T-helper 2 cell treated with Interferon-gamma antibody and Interleukin-4, amounts not matched to agents 5 μg/mL and 100 μg/mL, for 36 hours (primary cell): ENCODE results near the gene DDX24.
A peak's percentile ranks its signal among the peaks of the same experiment; 100 is the strongest.
"Not testable (repeated sequence)": the region's sequence is repeated elsewhere in the genome, so short reads cannot be mapped to it uniquely, and the experiment has no call there.

Experiments used
- DNase-seq: peaks from one replicate; pipeline ENCODE4 v3.0.0; 2021; ENCODE audit warnings: low spot score
- H3K27ac Mint-ChIP-seq: one replicate; pipeline ENCODE4 v1.8.0; 2021; ENCODE audit warnings: mild to moderate bottlenecking, mixed read lengths
- H3K27me3 Mint-ChIP-seq: one replicate; pipeline ENCODE4 v1.8.0; 2021; ENCODE audit warnings: low read depth, mixed read lengths
- H3K36me3 Mint-ChIP-seq: one replicate; pipeline ENCODE4 v1.8.0; 2021; ENCODE audit warnings: low read depth, mixed read lengths
- H3K4me1 Mint-ChIP-seq: one replicate; pipeline ENCODE4 v1.8.0; 2021; ENCODE audit warnings: low read depth, mixed read lengths
- H3K4me3 Mint-ChIP-seq: one replicate; pipeline ENCODE4 v1.8.0; 2022; ENCODE audit warnings: mild to moderate bottlenecking, moderate library complexity, mixed read lengths
- H3K9me3 Mint-ChIP-seq: one replicate; pipeline ENCODE4 v1.8.0; 2021; ENCODE audit warnings: mixed read lengths

DDX24 gene

DNA sequence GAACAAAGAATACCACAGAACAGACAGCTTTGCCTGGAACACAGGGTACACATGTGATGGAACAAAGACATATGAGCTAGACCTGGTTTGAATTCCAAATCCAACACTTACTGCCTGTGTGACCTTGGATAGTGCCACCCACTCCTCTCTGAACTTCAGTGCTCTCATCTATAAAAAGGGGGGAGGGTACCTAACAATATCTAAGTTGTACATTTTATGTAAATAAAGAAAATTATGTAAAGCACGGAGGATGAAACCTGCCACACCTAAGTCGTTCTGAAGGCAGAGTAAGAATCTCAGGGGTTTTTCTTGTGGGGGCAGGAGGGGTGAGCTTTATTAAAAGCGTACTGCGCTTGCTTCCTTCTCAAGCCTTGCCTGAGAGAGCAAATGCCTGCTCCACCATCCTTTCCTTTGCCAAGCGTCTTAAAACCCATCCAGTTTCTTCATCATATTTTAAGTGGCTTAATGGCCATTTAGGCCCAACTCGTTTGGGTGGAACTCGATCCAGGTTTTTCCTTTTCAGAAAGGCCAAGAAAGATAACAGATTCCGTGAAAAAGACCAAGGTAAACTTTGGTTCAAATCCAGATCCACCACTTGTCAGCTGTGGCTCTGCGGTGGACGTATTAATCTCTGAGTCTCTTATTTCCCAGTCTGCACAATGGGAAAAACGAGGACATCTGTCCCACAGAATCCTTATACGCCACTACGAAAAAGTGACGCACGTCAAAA, 946 bp downstream of the DDX24 start:
- DNase-seq = no peak
- peak overlapping the region; percentile 97 for H3K4me3 Mint-ChIP-seq
- H3K4me1 Mint-ChIP-seq = peaks cover 46% of the 10 kb centered on the region
- H3K36me3 Mint-ChIP-seq = peaks cover 52% of the 10 kb centered on the region
- peaks cover 7% of the 10 kb centered on the region for H3K9me3 Mint-ChIP-seq
- H3K27ac Mint-ChIP-seq = peak overlapping the region; percentile 99
- no peaks in the 10 kb centered on the region for H3K27me3 Mint-ChIP-seq

- Mint-ChIP-seq H3K9me3 (peaks cover 19% of the 10 kb centered on the region), H3K4me1 (peaks cover 42% of the 10 kb centered on the region), H3K4me3 (peak overlapping the region; percentile 97), H3K27me3 (no peaks in the 10 kb centered on the region), H3K36me3 (peaks cover 60% of the 10 kb centered on the region), H3K27ac (peak overlapping the region; percentile 5)
- no peak for DNase-seq
Observed at GRCh38 chr14:94077823-94078222, 3.2 kb downstream of the DDX24 start.

DNA sequence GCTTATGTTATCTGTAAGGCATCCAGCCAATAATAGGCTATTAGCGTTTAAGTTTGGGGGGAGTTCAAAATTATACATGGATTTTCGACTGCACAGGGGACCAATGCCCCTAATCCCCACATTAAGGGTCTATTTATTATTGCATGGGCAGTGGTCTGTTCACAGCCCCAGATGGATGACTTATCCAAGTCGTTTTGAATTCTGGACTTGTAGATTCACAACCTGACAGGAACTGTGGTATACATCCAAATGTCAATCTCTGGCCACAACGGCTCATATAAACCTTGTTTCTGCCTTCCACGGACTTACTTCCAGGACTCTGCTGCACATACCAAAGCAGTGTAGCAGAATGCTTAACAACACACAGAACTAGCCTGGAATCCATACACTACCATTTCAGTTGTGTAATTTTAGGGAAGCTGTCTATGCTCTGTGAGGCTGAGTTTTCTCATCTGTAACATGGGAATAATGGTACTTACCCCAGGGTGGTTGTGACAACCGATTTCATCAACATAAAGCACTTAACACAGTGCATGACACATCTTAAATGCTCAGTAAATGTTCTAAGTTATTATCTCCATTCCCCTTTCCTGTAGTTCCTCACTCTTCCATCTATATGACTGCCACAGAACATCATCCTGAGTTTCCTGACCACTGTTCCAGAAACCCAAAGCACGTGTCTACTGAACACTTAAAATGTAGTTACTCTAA, 3.7 kb downstream of the DDX24 start:
- Mint-ChIP-seq H3K9me3 (peaks cover 21% of the 10 kb centered on the region), H3K36me3 (peaks cover 62% of the 10 kb centered on the region), H3K27ac (peak overlapping the region; percentile 5), H3K27me3 (no peaks in the 10 kb centered on the region), H3K4me3 (peak overlapping the region; percentile 97), H3K4me1 (peaks cover 39% of the 10 kb centered on the region)
- DNase-seq = no peak

GRCh38 chr14:94075008-94075407, 6.0 kb downstream of the DDX24 start:
- Mint-ChIP-seq H3K27ac (no peak overlapping the region), H3K27me3 (no peaks in the 10 kb centered on the region), H3K4me3 (no peak overlapping the region), H3K9me3 (peaks cover 39% of the 10 kb centered on the region), H3K36me3 (peaks cover 81% of the 10 kb centered on the region), H3K4me1 (peaks cover 27% of the 10 kb centered on the region)
- DNase-seq = no peak

- H3K27me3 Mint-ChIP-seq = no peaks in the 10 kb centered on the region
- no peak overlapping the region for H3K4me3 Mint-ChIP-seq
- H3K9me3 Mint-ChIP-seq = peaks cover 41% of the 10 kb centered on the region
- H3K27ac Mint-ChIP-seq = no peak overlapping the region
- DNase-seq = no peak
- peaks cover 82% of the 10 kb centered on the region for H3K36me3 Mint-ChIP-seq
- H3K4me1 Mint-ChIP-seq = peaks cover 23% of the 10 kb centered on the region
Observed at GRCh38 chr14:94074534-94074933, 6.5 kb downstream of the DDX24 start.

DNA sequence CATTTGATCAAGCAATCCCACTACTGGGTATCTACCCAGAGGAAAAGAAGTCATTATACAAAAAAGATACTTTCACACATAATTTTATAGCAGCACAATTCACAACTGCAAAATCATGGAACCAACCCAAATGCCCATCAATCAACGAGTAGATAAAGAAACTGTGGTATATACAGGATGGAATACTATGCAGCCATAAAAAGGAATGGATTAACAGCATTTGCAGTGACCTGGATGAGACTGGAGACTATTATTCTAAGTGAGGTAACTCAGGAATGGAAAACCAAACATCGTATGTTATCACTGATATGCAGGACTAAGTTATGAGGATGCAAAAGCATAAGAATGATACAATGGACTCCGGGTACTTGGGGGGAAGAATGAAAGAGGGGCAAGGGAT, 8.9 kb downstream of the DDX24 start:
- H3K36me3 Mint-ChIP-seq = peaks cover 86% of the 10 kb centered on the region
- H3K27me3 Mint-ChIP-seq, H3K4me3 Mint-ChIP-seq, DNase-seq, H3K27ac Mint-ChIP-seq: not testable (repeated sequence)
- H3K4me1 Mint-ChIP-seq = peaks cover 17% of the 10 kb centered on the region
- peaks cover 64% of the 10 kb centered on the region for H3K9me3 Mint-ChIP-seq

- peaks cover 77% of the 10 kb centered on the region for H3K36me3 Mint-ChIP-seq
- no peak overlapping the region for H3K4me3 Mint-ChIP-seq
- H3K27me3 Mint-ChIP-seq = no peaks in the 10 kb centered on the region
- peaks cover 33% of the 10 kb centered on the region for H3K4me1 Mint-ChIP-seq
- peaks cover 41% of the 10 kb centered on the region for H3K9me3 Mint-ChIP-seq
- H3K27ac Mint-ChIP-seq = no peak overlapping the region
- DNase-seq = no peak
Observed at GRCh38 chr14:94066089-94066676, 14.8 kb downstream of the DDX24 start.

DNA sequence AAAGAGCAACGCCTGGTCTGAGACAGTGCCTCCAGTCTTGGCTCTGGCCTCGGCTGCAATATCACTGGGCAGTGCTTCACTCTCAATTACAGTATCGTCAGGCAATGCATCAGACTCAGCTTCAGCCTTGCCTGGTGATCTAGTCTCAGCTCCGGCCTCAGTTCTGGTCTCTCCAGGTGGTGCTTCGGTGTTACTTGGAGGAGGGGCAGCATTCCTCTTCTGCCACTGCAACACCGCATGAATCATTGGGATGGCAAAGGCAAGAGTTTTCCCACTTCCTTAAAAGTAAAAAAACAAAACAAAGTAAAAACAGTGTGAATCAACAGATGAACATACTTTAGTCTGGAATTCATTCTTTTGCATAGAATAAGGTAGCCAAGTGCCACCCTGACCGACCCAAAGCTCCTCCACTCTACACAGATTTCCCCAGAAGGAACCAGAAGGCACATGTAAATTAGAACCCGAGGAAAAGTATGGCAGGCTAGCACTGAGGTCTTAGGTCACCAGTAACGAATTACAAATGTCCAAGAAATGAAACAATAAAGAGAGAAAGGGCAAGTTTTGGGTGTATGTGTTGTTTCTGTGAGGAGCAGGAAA, 18.6 kb downstream of the DDX24 start:
- Mint-ChIP-seq H3K36me3 (peaks cover 66% of the 10 kb centered on the region), H3K4me1 (peaks cover 33% of the 10 kb centered on the region), H3K27ac (no peak overlapping the region)

DNA sequence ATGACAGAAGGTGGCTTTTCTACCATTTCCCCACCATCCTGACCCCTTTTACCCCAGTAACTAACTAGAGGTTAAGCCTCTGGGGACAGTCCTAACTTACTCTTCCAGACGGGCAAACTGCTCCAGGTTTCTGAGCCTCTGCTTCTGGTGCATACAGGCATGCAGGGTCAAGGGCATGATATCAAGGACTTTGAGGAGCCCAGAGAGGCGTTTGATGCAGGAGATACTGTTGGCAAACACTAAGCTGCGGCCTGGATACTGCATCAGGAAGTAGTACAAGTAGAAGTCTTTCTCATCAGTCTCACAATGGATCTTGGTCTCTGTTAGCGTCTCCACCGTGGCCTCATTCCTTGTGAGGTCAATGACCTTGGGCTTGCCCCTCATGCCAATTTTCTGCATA, 21.0 kb downstream of the DDX24 start:
- Mint-ChIP-seq H3K27me3 (no peaks in the 10 kb centered on the region), H3K27ac (no peak overlapping the region), H3K4me1 (peaks cover 41% of the 10 kb centered on the region), H3K36me3 (peaks cover 67% of the 10 kb centered on the region), H3K9me3 (no peaks in the 10 kb centered on the region), H3K4me3 (no peak overlapping the region)
- no peak for DNase-seq

More for the DNA sequence above, 18.6 kb downstream of the DDX24 start:
- Mint-ChIP-seq H3K4me3 (no peak overlapping the region), H3K27me3 (no peaks in the 10 kb centered on the region), H3K9me3 (peaks cover 8% of the 10 kb centered on the region)
- DNase-seq = no peak

GRCh38 chr14:94058674-94059138, 22.3 kb downstream of the DDX24 start:
- H3K4me3 Mint-ChIP-seq = no peak overlapping the region
- peaks cover 75% of the 10 kb centered on the region for H3K36me3 Mint-ChIP-seq
- no peak for DNase-seq
- H3K9me3 Mint-ChIP-seq = no peaks in the 10 kb centered on the region
- peaks cover 47% of the 10 kb centered on the region for H3K4me1 Mint-ChIP-seq
- H3K27me3 Mint-ChIP-seq = no peaks in the 10 kb centered on the region
- H3K27ac Mint-ChIP-seq = no peak overlapping the region

GRCh38 chr14:94058128-94058673, 22.8 kb downstream of the DDX24 start:
- peaks cover 73% of the 10 kb centered on the region for H3K36me3 Mint-ChIP-seq
- no peak for DNase-seq
- peaks cover 45% of the 10 kb centered on the region for H3K4me1 Mint-ChIP-seq
- H3K4me3 Mint-ChIP-seq = no peak overlapping the region
- H3K9me3 Mint-ChIP-seq = no peaks in the 10 kb centered on the region
- peak overlapping the region; percentile 10 for H3K27ac Mint-ChIP-seq
- no peaks in the 10 kb centered on the region for H3K27me3 Mint-ChIP-seq

DNA sequence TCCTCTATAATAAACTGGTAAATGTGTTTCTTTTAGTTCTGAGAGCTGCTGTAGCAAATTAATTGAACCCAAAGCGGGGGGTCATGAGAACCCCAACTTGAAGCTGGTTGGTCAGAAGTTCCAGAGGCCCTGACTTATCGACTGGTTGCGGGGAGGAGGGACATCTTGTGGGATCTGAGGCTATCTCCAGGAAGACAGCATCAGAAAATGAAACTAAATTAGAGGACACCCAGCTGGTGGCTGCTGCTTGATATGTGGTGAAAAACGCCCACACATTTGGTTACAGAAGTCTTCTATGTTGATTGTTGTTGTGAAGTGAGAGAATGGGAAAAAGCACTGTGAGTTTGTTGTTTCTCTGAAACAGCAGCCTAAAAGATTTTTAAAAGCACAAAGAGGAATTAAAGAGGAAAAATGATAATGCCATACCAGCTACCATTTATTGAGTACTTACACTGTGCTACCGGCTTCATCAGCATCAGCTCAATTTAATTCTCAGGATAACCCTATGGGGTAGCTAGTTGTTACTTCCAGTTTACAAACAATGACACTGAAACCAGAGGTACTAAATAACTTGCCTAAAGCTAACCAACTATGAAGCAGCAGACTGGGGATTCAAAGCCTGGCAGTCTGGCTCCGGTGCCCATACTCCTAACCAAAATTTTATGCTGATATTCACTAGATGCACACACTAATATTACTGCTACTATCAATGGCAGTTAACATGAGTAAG, 24.3 kb downstream of the DDX24 start:
- Mint-ChIP-seq H3K27me3 (no peaks in the 10 kb centered on the region), H3K4me3 (peak overlapping the region; percentile 20), H3K27ac (peak overlapping the region; percentile 67), H3K9me3 (no peaks in the 10 kb centered on the region), H3K4me1 (peaks cover 53% of the 10 kb centered on the region), H3K36me3 (peaks cover 77% of the 10 kb centered on the region)
- DNase-seq = peak; percentile 63

- H3K4me1 Mint-ChIP-seq = peaks cover 53% of the 10 kb centered on the region
Observed at GRCh38 chr14:94054936-94055335, 26.1 kb downstream of the DDX24 start.

More at GRCh38 chr14:94054936-94055335, 26.1 kb downstream of the DDX24 start:
- H3K27me3 Mint-ChIP-seq = no peaks in the 10 kb centered on the region
- DNase-seq = no peak
- no peak overlapping the region for H3K27ac Mint-ChIP-seq
- no peak overlapping the region for H3K4me3 Mint-ChIP-seq
- no peaks in the 10 kb centered on the region for H3K9me3 Mint-ChIP-seq
- H3K36me3 Mint-ChIP-seq = peaks cover 76% of the 10 kb centered on the region
